PC-9 (cell line): ENCODE measurements around the gene TVP23A.

Source experiments
- CTCF ChIP-seq: fragments of 200-600 bp; sonication (generic); conservative IDR thresholded peaks from 2 replicates; pipeline ENCODE4 v1.6.1; 2017; ENCODE audit warnings: mixed run types, antibody characterized with exemption, mild to moderate bottlenecking, moderate library complexity
- EZH2 ChIP-seq: fragments of 200-600 bp; sonication (generic); IDR thresholded peaks from 2 replicates; pipeline ENCODE4 v1.8.0; 2017; ENCODE audit warnings: antibody characterized with exemption, low read depth

GRCh38 chr16:10820546-10820945 is 2.0 kb upstream of the TVP23A start:
- TF ChIP-seq CTCF (no peak), EZH2 (no peak)
